ENCODE data around the gene GRIN2C. TPM values are rescaled to one million over a fixed set of nuclear protein-coding genes. Genes with fewer than 3 reads are reported as not detected.

Gene GRIN2C
- total RNA-seq, 1 experiment from 2014 or later: 0.44 TPM

- H3K4me1 Mint-ChIP-seq: peaks cover 14 to 18% of the 10 kb centered on the region in 2 experiments
- no peaks in the 10 kb centered on the region for H4K20me1 ChIP-seq (ENCODE audit: control insufficient read depth, insufficient read depth, insufficient read length)
- no peak overlapping the region for H2BK5ac ChIP-seq (ENCODE audit: insufficient read length, low read length)
- H4K5ac ChIP-seq (ENCODE audit: insufficient read length, low read depth, low read length): no peak overlapping the region
- no peaks in the 10 kb centered on the region for H3K79me1 ChIP-seq (ENCODE audit: insufficient read depth, low read depth, low read length, poor library complexity, severe bottlenecking)
- H3K9me3 Mint-ChIP-seq: no peaks in the 10 kb centered on the region
- H2AFZ ChIP-seq (ENCODE audit: low read length): no peak overlapping the region
- peaks cover 13% of the 10 kb centered on the region for H3K23me2 ChIP-seq (ENCODE audit: insufficient read length, low read depth, low read length, poor library complexity, severe bottlenecking)
- H2BK12ac ChIP-seq (ENCODE audit: insufficient read length, low read depth, low read length): no peak overlapping the region
- H4K91ac ChIP-seq (ENCODE audit: insufficient read length, low read depth, low read length): no peak overlapping the region
- no peak for DNase-seq
- H2BK120ac ChIP-seq (ENCODE audit: low read depth, low read length, poor library complexity, severe bottlenecking): no peak overlapping the region
- H4K8ac ChIP-seq (replicated peaks; ENCODE audit: insufficient read length, low read depth, low read length): no peak overlapping the region
- H3K27ac Mint-ChIP-seq: no peak overlapping the region
- peaks cover 42% of the 10 kb centered on the region for H3K27me3 ChIP-seq (ENCODE audit: insufficient read depth, low read length)
- no peak overlapping the region for H2AK5ac ChIP-seq (ENCODE audit: insufficient read length, low read length)
- no peaks in the 10 kb centered on the region for H3K9me3 ChIP-seq (ENCODE audit: control insufficient read depth, low read depth, low read length)
- H3K4me2 ChIP-seq (ENCODE audit: insufficient read depth, insufficient read length, low read length): peak overlapping the region; percentile 39
- no peak overlapping the region for H3K4ac ChIP-seq (ENCODE audit: low read depth, low read length)
- H2BK15ac ChIP-seq (ENCODE audit: low read depth, low read length): no peak overlapping the region
- H3K4me3 Mint-ChIP-seq: peak overlapping the region; percentile 41 to 72
- no peak overlapping the region for H3K27ac ChIP-seq (ENCODE audit: insufficient read length, low read depth, low read length)
- no peak overlapping the region for H3K56ac ChIP-seq (ENCODE audit: insufficient read length, low read depth, low read length)
- no peak overlapping the region for H3K18ac ChIP-seq (ENCODE audit: insufficient read length, low read depth, low read length)
- H3K36me3 Mint-ChIP-seq (ENCODE audit: insufficient read depth in 1 of 3, low read depth in 3 of 3): peaks cover 3 to 16% (median 15%) of the 10 kb centered on the region in 3 experiments; a peak in 4 of 7 replicates
- no peak overlapping the region; the same call in 1 of the 2 replicates for H3K14ac ChIP-seq (ENCODE audit: insufficient read depth, low read length)
- no peak for TF ChIP-seq CTCF (conservative IDR thresholded peaks at IDR 0.05)
- no peak overlapping the region for H3K23ac ChIP-seq (ENCODE audit: insufficient read length, low read depth, low read length)
- 0 out of 2 replicates have a peak, but pooled peaks cover 2% of the 10 kb centered on the region for H3K4me1 ChIP-seq (ENCODE audit: insufficient read depth, low read length)
- WGBS (ENCODE audit: extremely low coverage, insufficient read length, low lambda C conversion rate): no CpG with 5 or more reads among the region's 96 CpGs
- no peak overlapping the region for H3T11ph ChIP-seq (ENCODE audit: low read length)
- no peak overlapping the region for H3K9ac ChIP-seq (ENCODE audit: extremely low read depth, insufficient read length, low read length)
- H2BK20ac ChIP-seq (ENCODE audit: low read depth, low read length, poor library complexity, severe bottlenecking): no peak overlapping the region
- no peaks in the 10 kb centered on the region for H3K79me2 ChIP-seq (ENCODE audit: insufficient read depth, low read length)
- H3K27me3 Mint-ChIP-seq (ENCODE audit: low read depth): peaks cover 60% of the 10 kb centered on the region
Observed at GRCh38 chr17:74860872-74861661, 1.4 kb upstream of the GRIN2C start.

Data from H9 (cell line).